Measurements from ENCODE around the gene SIRT2. TPM values are rescaled to one million over a fixed set of nuclear protein-coding genes. Genes with fewer than 3 reads are reported as not detected.

Gene SIRT2
- total RNA-seq, 2 experiments from 2014 or later: 17.8 to 23.1 TPM

DNA sequence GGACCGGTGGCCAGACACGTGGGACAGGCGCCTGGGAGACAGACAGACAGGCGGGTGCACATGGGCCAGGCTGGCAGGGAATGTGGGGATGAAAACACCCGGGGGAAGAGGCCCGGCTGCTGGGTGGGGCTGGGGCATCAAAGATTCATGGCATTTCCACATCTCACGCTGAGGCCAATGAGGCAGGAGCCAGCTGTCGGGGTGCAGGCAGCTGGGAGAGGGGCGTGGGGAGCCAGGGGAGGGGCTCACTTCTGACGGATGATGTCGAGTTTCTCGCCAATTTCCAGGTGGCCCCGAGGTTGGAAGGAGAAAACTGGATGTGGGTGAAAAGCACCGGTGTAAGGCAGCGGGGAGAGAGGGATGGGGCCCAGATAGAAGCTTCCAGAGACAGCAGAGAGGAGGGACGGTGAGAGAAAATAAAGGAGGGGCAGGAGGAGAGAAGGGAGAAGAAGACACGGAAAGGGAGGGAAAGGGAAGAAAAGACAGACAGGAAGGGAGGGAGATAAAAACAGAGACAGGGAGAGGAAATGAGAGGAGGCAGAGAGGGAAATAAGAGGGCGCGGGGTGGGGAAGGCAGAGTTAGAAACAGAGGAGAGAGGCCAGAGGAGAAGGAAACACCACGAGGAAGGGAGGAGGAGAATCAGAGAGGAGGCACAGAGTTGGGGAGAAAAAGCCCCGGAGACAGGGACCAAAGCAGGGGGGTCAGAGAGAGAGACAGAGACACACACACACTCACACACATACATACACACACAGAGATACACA is 20.6 kb upstream of the SIRT2 start:
- POLR2A ChIA-PET: interaction anchor here (0.7 kb wide), 1 partner anchor 82 kb away, joined by 4 read pairs; no protein-coding TSS in a partner anchor
- no peak overlapping the region for H3K27ac Mint-ChIP-seq
- DNase-seq: no peak
- no peaks in the 10 kb centered on the region for H3K4me1 Mint-ChIP-seq
- no peak overlapping the region for H3K4me3 Mint-ChIP-seq
- H3K9me3 Mint-ChIP-seq (ENCODE audit: low read depth): no peaks in the 10 kb centered on the region
- ATAC-seq: no peak
- intact Hi-C loops (cut with DNase I, micrococcal nuclease): no loop called here
- no peaks in the 10 kb centered on the region for H3K27me3 Mint-ChIP-seq
- CTCF ChIA-PET: interaction anchor here (1.1 kb wide), 1 partner anchor 11 kb away, joined by 5 read pairs; the partner anchor contains the start of genes MRPS12 and SARS2
- H3K36me3 Mint-ChIP-seq (ENCODE audit: low read depth): peaks cover 18% of the 10 kb centered on the region

DNA sequence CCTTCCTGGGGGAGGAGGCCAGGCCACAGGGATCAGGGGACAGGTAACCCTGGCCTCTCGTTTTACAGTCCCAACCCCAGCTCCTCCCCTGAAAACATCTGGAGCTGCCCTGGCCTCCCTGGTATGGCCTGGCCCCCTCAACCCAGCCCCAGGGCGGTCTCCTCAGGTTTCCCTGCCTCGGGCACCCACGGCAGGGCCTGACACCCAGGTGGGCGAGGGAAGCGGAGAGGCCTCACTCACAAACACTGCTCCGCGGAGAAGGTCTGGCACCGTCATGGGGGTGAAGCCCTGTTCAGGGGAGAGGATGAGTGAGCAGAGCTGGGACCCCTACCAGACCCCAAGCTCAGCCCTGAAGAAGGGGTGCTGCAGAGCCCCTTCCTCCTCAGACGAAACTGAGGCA is 19.1 kb upstream of the SIRT2 start:
- DNase-seq (no peak), ATAC-seq (no peak)
- Mint-ChIP-seq H3K9me3 (ENCODE audit: low read depth) (no peaks in the 10 kb centered on the region), H3K4me3 (no peak overlapping the region), H3K27me3 (no peaks in the 10 kb centered on the region), H3K36me3 (ENCODE audit: low read depth) (peaks cover 12% of the 10 kb centered on the region), H3K4me1 (no peaks in the 10 kb centered on the region), H3K27ac (no peak overlapping the region)
- ChIA-PET CTCF (interaction anchor here (1.0 kb wide), 1 partner anchor 369 kb away, joined by 3 read pairs; no protein-coding TSS in a partner anchor), POLR2A (no interaction called here)
- intact Hi-C loops (cut with DNase I, micrococcal nuclease): no loop called here

DNA sequence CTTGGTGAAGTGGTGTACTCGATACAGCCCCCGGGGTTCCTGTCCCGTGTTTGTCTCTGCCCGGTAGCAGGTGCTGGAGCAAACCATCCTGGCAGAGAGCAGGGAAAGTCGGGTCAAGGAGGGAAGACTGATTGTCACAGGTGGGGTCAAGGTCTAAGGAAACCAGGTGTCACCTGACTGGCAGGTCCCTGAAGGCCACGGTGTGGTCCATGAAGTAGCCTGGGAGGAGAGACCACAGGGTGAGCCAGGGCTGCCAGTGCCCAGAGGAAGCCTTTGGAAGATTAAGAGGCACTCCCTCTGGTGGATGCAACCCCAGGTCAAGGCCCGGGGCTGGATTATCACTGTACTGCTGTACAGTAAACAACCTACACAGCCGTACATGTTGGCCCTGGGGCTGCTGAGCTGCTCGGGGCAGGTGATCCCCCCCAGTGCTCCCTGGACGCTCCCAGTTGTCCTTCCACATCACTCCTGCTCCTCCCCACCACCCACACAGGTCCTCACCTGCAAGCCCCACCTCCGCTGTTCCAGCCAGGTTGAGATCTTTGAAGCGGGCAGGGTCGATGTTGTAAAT is 18.6 kb upstream of the SIRT2 start:
- Mint-ChIP-seq H3K36me3 (ENCODE audit: low read depth) (peaks cover 12% of the 10 kb centered on the region), H3K4me3 (no peak overlapping the region), H3K27me3 (no peaks in the 10 kb centered on the region), H3K27ac (no peak overlapping the region), H3K9me3 (ENCODE audit: low read depth) (no peaks in the 10 kb centered on the region), H3K4me1 (no peaks in the 10 kb centered on the region)
- ATAC-seq: no peak
- POLR2A ChIA-PET: no interaction called here
- intact Hi-C loops (cut with DNase I, micrococcal nuclease): no loop called here
- CTCF ChIA-PET: interaction anchor here (1.1 kb wide), 1 partner anchor 13 kb away, joined by 4 read pairs; the partner anchor contains the start of genes MRPS12 and SARS2
- DNase-seq: no peak

DNA sequence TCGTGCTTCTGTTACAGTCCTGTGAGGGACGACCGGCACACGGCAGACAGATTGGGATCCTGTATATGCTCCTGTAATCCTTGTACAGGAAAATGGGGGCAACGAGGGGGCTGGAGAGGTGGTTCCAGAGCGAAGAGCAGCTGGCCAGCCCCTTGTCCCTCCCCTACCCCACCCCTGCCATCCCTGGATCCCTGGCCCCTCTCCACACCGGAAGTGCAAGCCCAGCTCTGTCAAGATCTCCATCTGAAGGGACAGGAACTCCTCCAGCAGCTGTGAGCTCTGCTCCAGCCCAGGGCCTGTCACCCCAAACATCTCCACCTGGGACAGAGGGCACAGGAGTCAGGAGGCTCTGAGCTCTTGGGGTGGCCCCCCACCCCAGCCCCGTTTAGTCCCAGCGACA is 18.1 kb upstream of the SIRT2 start:
- intact Hi-C loops (cut with DNase I, micrococcal nuclease): no loop called here
- DNase-seq (no peak), ATAC-seq (no peak)
- no peaks in the 10 kb centered on the region for H3K27me3 Mint-ChIP-seq
- H3K27ac Mint-ChIP-seq: no peak overlapping the region
- H3K4me1 Mint-ChIP-seq: peaks cover 5% of the 10 kb centered on the region
- no peak overlapping the region for H3K4me3 Mint-ChIP-seq
- POLR2A ChIA-PET: no interaction called here
- H3K9me3 Mint-ChIP-seq (ENCODE audit: low read depth): no peaks in the 10 kb centered on the region
- CTCF ChIA-PET: interaction anchor here (0.7 to 1.1 kb wide), 2 partner anchors 13 to 171 kb away, joined by 3 to 4 read pairs; partner anchors contain the start of genes MRPS12 and SARS2
- H3K36me3 Mint-ChIP-seq (ENCODE audit: low read depth): peaks cover 12% of the 10 kb centered on the region

DNA sequence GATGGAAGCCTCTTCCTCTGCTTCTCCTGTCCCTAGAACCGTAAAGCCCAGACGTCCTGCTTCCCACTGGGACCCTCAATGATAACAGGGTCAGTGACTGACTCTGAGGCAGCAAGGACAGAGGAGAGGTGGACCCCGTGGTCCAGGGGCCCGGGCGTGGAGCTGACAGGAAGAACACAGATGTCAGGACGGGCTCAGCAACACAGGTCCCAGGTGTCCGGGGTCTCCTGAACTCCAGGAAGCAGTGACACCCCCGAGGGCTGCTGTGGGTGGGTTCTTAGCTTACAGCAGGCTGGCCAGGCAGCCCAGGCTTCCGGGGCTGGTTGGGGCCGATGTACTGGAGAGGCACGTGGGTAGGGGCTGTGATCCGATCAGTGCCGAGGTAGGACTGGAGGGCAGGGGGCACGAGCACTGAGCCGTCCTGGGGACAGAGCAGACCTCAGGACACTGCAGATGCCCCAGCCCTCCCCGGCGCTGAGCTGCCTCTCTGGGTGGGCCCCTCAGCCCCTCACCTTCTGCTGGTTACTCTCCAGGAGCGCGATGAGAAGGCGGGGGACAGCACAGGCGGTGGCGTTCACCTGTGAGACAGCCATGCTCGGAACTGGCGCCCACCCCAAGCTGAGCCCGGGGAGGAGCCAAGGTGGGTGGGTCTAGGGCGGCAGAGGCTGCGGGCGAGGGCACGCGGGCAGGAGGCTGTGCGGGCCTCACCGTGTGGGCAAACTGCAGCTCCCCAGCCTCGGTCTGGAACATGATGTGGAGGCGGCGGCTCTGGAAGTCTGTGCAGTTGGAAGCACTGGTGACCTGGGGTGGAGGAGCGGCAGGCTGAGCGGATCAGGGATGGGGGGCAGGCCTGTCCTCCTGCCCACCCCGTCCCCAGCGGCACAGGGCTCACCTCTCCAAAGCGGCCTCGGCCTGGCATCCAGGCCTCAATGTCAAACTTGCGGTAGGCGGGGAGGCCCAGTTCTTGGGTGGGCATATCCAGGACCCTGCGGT is 16.2 kb upstream of the SIRT2 start:
- no peak for DNase-seq
- no peak for ATAC-seq
- POLR2A ChIA-PET: no interaction called here
- Mint-ChIP-seq H3K36me3 (ENCODE audit: low read depth) (peaks cover 6% of the 10 kb centered on the region), H3K4me1 (peaks cover 7% of the 10 kb centered on the region), H3K9me3 (ENCODE audit: low read depth) (no peaks in the 10 kb centered on the region), H3K4me3 (no peak overlapping the region), H3K27me3 (no peaks in the 10 kb centered on the region), H3K27ac (no peak overlapping the region)
- CTCF ChIA-PET: interaction anchor here (1.9 kb wide), 1 partner anchor 15 kb away, joined by 5 read pairs; the partner anchor contains the start of genes MRPS12 and SARS2
- intact Hi-C loops (cut with DNase I, micrococcal nuclease): no loop called here

DNA sequence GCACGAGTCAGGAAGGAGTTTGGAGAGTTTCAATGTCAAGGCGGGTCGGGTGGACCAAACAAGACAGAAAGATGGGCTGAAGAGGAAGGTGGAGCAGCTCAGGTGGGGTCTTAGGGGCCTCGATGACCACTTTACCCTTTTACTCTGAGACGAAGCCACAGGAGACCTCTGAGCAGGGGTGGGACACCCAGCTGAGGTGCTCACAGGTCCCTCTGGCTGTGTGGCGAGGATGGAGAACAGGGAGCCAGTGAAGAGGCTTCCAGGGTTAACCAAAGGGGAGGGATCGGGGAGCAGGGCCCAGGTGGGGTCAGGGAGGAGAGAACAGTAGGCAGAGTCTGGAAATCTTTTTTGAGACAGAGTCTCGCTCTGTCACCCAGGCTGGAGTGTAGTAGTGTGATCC is 14.5 kb upstream of the SIRT2 start:
- ATAC-seq (no peak), DNase-seq (no peak)
- Mint-ChIP-seq H3K27me3 (no peaks in the 10 kb centered on the region), H3K9me3 (ENCODE audit: low read depth) (no peaks in the 10 kb centered on the region), H3K36me3 (ENCODE audit: low read depth) (peaks cover 10% of the 10 kb centered on the region), H3K4me1 (peaks cover 9% of the 10 kb centered on the region), H3K4me3 (no peak overlapping the region), H3K27ac (no peak overlapping the region)
- CTCF ChIA-PET: interaction anchor here (1.9 kb wide), 1 partner anchor 17 kb away, joined by 5 read pairs; the partner anchor contains the start of genes MRPS12 and SARS2
- POLR2A ChIA-PET: no interaction called here
- intact Hi-C loops (cut with DNase I, micrococcal nuclease): no loop called here

DNA sequence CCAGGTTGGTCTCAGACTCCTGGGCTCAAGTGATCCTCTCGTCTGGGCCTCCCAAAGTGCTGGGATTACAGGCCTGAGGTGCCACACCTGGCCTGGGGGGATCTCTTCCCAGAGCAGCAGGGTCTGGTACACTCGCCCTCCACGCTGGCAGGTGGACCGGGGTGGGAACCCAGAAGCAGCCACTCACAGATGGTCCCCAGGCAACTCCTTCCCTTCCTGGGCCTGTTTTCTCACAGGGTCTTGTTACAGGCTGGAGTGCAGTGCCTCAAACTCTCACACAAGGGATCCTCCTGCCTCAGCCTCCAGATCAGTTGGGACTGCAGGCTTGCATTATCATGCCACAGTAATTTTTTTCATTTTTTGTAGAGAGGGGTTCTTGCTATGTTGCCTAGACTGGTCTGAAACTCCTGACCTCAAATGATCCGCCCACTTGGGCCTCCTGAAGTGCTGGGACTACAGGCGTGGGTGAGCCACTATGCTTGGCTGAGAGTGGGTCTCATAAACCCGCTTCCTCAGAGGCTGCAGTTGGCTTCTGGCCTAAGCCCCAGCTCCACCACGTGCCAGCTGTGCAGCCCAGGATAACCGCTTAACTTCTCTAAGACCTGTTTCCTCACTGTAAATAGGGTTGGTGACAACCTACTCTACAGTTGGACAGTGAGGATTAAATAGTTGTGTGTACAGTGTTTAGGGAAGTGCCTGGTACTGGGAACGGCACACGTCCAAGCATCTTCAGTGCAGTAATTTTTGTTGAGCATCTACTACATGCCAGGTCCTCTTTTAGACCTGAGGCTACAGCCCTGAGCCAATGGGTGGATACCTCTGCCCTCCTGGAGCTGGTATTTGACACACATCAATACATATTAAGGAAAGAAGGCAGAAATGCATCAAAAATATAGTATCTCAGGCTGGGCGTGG is 13.4 kb upstream of the SIRT2 start:
- ATAC-seq (peak; percentile 28), DNase-seq (no peak)
- intact Hi-C loops (cut with DNase I, micrococcal nuclease): no loop called here
- H3K9me3 Mint-ChIP-seq (ENCODE audit: low read depth): no peaks in the 10 kb centered on the region
- CTCF ChIA-PET: no interaction called here
- no peaks in the 10 kb centered on the region for H3K27me3 Mint-ChIP-seq
- H3K4me1 Mint-ChIP-seq: peaks cover 13% of the 10 kb centered on the region
- POLR2A ChIA-PET: interaction anchor here (0.5 to 0.6 kb wide), 2 partner anchors 13 to 482 kb away, joined by 3 to 5 read pairs; no protein-coding TSS in a partner anchor
- H3K4me3 Mint-ChIP-seq: no peak overlapping the region
- no peak overlapping the region for H3K27ac Mint-ChIP-seq
- peaks cover 17% of the 10 kb centered on the region for H3K36me3 Mint-ChIP-seq (ENCODE audit: low read depth)

DNA sequence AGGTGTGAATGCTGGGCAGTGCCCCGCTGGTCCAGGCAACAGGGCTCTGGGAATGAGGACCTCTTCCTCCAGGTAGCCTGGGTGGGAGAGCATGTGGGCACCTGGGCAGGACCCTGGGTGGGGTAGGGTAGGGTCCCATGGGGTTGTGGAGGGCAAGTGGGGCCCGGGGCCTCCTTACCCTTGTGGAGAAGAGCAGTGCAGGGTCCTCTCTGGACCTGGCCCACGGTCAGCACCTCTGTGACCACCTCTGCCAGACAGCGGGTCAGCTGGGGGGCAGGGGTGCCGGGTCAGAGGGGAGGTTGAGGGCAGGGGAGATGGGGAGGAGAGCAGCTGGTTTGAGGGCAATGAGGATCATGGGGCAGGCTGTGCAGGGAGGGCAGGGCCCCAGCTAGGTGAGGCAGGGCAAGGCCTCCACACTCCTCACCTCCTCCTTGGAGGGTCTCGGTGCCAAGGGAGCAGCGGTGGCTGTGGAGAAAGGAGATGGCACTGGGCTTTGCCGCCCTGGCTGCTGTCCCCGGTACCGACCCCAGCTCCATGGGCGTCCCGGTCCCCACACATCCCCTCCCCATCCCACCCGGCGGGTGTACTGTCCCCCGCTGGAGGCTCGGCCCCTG is 12.1 kb upstream of the SIRT2 start:
- ChIA-PET POLR2A (no interaction called here), CTCF (no interaction called here)
- intact Hi-C loops (cut with DNase I, micrococcal nuclease): no loop called here
- Mint-ChIP-seq H3K4me1 (peaks cover 13% of the 10 kb centered on the region), H3K36me3 (ENCODE audit: low read depth) (peaks cover 27% of the 10 kb centered on the region), H3K9me3 (ENCODE audit: low read depth) (no peaks in the 10 kb centered on the region), H3K27me3 (no peaks in the 10 kb centered on the region), H3K4me3 (no peak overlapping the region), H3K27ac (no peak overlapping the region)
- no peak for DNase-seq
- no peak for ATAC-seq

DNA sequence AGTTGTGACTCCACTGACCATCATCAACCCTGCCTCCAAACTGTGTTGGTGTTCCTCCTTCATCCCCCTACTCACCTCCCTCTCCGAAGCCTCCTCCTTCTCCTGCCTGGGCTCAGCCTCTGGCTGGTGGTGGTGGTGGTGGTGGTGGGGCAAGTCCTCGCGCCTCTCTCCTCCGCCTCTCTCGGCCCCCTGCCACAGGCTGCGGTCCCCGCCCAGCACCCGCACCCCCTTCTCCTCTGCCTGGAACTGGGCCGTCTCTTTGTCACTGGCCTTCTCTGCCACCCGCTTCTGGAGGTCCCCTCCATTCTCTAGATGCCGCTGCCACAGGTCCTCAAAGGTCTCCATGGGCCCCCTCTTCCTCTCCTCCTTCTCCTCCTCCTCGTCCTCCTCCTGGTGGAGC is 11.1 kb upstream of the SIRT2 start:
- peaks cover 28% of the 10 kb centered on the region for H3K36me3 Mint-ChIP-seq (ENCODE audit: low read depth)
- no peak overlapping the region for H3K4me3 Mint-ChIP-seq
- H3K9me3 Mint-ChIP-seq (ENCODE audit: low read depth): no peaks in the 10 kb centered on the region

DNA sequence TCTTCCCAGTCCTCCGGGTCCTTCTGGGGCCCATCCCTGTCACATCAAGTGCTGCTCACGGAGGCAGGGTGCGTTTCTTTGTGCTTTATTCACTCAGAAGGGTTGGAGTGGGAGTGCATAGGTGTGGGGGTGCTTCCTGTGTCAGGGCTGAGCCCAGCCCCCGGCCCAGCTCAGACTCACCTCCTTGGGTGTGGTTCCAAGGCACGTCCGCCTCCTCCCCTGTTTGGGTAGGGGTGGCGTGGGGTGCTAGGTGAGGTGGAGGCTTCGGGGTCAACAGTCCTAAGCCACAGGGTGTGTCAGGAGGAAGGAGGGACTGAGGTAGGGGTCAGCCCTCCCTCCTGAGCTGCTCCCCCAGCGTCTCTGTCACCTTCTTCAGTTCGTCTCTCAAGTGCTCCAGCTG is 9.5 kb upstream of the SIRT2 start:
- H3K36me3 Mint-ChIP-seq (ENCODE audit: low read depth): peaks cover 39% of the 10 kb centered on the region
- H3K4me1 Mint-ChIP-seq: peaks cover 18% of the 10 kb centered on the region
- H3K9me3 Mint-ChIP-seq (ENCODE audit: low read depth): no peaks in the 10 kb centered on the region
- ATAC-seq: peak; percentile 12
- ChIA-PET POLR2A (no interaction called here), CTCF (interaction anchor here (1.0 to 2.1 kb wide), 2 partner anchors 21 to 22 kb away, joined by 4 to 8 read pairs; partner anchors contain the start of genes MRPS12 and SARS2)
- no peaks in the 10 kb centered on the region for H3K27me3 Mint-ChIP-seq
- DNase-seq: no peak
- no peak overlapping the region for H3K27ac Mint-ChIP-seq
- no peak overlapping the region for H3K4me3 Mint-ChIP-seq
- intact Hi-C loops (cut with DNase I, micrococcal nuclease): no loop called here

More for the DNA sequence above, 11.1 kb upstream of the SIRT2 start:
- Mint-ChIP-seq H3K27ac (no peak overlapping the region), H3K27me3 (no peaks in the 10 kb centered on the region), H3K4me1 (peaks cover 13% of the 10 kb centered on the region)
- intact Hi-C loops (cut with DNase I, micrococcal nuclease): no loop called here
- ChIA-PET CTCF (no interaction called here), POLR2A (no interaction called here)
- DNase-seq (no peak), ATAC-seq (no peak)
